Superior temporal gyrus (tissue), 1 donor: ENCODE data around the gene LRRC75A.

Source experiments
- DNase-seq: peaks from one replicate; pipeline ENCODE4 v3.0.0-alpha.2; 2016; ENCODE audit errors: extremely low spot score

Gene LRRC75A

GRCh38 chr17:16473044-16474011, 18.7 kb downstream of the LRRC75A start:
- DNase-seq = no peak

DNA sequence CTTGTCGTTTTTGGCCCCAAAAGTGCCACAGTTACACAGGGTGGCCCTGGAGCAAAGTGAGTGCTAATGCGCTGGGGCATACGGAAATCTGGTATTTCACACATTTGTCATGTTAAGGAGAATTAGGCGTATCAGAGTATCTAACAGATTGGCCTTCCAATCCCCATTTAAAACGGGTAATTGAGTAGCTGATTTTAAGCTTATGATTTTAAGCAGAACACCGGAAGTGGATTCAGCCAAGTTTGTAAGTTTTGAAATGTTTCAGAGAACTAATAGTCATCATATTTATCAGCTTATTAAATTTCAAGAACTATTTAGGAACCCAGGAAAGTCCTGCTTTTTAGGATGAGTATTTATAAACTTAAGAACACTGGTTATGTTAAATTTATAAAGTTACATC, 19.5 kb downstream of the LRRC75A start:
- no peak for DNase-seq

DNA sequence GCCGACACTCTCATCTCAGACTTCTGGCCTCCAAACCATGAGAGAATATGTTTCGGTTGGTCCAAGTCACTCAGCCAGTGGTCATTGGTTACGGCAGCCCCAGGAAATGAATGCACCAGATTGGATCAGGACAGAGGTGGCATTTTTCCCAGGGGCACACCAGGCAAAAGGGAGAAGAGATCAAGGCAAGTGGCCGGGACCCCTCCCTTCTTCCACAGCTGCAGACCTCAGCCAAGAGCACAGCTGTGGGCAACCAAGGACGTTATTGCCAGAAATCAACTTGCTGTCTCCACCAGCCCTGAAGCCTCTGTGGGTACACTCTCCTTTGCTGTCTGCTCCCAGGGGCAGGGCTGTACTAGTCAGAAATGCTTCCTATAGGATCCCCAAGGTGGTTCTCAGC, 20.7 kb downstream of the LRRC75A start:
- DNase-seq = no peak

DNA sequence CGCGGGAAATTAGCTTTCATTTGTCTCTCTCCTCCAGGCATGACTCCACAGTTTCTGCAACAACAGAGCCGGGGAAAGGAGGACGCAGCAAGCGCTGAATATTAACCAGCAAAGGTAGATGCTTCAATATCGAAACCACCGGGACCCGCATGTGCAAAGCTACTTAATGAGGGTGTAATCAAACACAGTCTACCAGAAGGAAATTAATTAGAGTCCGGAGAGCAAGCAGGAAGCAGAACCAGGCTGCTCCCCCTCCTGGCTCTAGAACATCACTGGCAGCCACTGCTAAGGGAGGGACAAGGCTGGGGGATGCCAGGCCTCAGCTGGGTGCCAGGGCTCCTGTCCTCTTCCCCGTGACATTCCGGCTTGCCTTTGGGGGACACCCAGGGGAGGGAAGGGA, 21.7 kb downstream of the LRRC75A start:
- DNase-seq = no peak

DNA sequence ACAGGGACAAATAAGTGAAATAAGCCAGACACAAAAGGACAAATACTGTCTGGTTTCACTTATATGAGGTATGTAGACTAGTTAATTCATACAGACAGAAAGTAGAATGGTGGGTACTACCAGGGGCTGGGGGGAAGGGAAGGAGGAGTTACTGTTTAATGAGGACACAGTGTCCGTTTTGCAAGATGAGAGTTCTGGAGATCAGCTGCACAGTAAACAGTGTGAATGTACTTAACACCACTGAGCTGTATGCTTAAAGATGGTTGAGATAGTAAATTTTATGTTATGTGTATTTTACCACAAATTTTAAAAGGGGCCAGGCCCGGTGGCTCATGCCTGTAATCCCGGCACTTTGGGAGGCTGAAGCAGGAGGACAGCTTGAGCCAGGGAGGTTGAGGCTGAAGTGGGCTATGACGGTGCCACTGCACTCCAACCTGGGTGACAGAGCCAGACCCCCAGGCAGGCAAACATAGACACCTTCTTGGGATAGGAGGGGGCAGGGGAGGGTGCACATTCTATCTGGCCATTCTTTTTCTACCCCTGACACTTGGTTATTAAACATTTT, 23.5 kb downstream of the LRRC75A start:
- DNase-seq = no peak

- DNase-seq = no peak
Measured at GRCh38 chr17:16467886-16468285, 24.1 kb downstream of the LRRC75A start.

DNA sequence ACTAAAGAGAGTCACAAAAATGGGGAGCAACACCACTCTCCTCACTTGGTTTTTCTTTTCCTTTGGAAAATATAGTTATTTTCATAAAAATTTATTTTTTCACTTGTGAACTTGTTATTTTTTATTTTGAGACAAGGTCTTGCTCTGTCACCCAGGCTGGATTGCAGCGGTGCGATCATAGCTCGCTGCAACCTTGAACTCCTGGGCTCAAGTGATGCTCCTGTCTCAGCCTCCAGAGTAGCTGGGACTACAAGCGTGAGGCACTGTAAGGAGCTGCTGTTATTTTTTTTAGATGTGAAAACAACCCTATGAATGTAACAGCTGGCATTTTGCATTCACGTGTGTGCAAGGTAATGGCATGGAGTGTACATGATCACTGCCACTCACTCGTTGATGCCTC, 24.9 kb downstream of the LRRC75A start:
- no peak for DNase-seq

DNA sequence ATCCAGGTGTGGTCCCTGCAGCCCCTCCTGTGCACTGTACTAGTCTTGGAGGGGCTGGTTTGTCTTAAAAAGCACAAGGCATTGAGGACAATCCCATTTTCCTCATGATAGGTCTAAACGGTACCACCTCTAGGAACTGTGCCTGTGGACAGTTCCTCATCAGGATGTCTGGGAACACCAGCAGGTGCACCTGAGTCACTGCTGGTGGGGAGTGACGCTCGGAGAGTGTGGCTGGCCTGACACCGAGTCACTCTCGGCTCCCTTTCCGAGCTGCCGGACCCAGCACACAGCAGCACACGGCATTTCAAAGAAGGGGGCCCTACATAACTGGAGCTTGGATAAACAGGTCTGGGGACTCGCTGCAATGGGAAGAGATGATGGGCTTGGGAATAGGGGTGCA, 25.6 kb downstream of the LRRC75A start:
- no peak for DNase-seq

- no peak for DNase-seq
Measured at GRCh38 chr17:16465861-16466338, 26.1 kb downstream of the LRRC75A start.

GRCh38 chr17:16465052-16465312, 27.0 kb downstream of the LRRC75A start:
- no peak for DNase-seq

DNA sequence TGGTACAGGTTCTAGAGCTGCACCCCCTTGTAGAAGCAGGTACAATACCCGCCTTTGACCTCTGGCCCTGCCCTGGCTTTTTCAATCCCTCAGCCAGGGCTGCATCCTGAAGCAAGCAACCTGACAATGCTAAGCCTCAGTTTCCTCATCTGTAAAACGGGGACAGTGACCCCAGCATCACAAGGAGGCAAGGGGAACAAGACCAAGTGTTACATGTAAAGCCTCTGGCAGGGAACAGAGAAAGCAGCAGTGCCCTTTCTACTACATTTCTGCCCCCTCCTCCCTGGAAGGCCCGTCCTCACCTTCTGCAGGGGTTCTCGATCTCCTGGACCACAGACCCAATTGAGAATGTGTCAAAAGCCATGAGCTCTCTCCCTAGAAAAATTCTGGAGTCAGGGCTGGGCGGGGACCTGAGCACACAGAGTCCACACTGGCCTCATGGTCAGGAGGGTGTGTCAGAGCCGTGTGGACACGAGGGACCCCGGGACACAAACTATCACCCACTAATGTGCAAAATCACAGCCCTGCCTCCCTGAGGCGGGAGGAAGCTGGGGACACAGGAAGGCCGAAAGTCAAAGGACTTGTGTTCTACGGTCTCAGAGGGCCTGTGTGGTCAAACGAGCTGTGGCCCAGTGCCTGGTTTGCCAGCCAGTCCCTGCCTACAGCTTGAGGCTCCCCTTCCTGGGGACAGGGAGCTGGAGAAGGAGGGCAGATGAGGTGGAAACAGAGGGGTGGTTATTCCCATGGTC, 27.5 kb downstream of the LRRC75A start:
- DNase-seq = no peak

- DNase-seq = no peak
Measured at GRCh38 chr17:16463358-16464302, 28.4 kb downstream of the LRRC75A start.

- DNase-seq = no peak
Measured at GRCh38 chr17:16462070-16462864, 29.7 kb downstream of the LRRC75A start.

GRCh38 chr17:16461606-16461866, 30.5 kb downstream of the LRRC75A start:
- DNase-seq = no peak

DNA sequence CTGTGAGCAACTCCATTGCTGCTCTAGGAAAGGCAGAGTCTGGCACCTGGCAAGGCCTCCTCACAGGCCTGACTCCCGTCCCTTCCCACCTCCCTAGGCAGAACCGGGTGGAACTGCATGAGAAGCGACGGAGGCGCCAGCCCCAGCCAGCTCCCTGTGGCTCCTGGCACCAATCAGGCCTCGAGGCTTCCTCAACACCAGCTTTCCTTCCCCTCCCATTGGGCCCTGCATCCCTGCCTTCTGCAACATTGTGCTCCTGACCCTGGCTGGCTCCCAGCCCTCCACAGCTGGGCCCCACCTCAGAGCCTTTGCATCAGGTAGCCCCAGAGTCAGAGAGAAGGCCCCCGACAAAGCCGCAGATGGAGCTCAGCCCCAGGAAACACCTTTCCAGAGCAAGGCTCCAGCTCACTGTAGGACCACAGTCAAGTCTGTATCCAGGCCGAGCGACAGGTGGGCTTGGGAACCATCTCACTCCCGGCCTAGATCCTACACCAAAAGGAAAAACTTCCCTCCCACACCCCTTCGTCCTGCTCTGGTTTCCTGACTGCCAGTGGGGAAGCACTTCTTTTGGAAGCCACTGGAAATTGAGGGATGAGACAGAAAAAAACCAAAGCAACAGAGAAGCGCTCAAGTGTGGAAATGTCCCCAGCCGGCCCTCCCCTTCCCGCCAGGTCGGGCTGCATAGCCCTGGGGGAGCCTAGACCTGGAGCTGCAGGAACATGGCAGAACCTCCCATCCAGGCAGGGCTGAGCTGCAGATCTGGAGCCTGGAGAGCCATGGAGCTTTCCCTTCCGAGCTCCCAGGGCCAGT, 31.0 kb downstream of the LRRC75A start:
- no peak for DNase-seq

- DNase-seq = no peak
Measured at GRCh38 chr17:16459855-16460550, 32.0 kb downstream of the LRRC75A start.

DNA sequence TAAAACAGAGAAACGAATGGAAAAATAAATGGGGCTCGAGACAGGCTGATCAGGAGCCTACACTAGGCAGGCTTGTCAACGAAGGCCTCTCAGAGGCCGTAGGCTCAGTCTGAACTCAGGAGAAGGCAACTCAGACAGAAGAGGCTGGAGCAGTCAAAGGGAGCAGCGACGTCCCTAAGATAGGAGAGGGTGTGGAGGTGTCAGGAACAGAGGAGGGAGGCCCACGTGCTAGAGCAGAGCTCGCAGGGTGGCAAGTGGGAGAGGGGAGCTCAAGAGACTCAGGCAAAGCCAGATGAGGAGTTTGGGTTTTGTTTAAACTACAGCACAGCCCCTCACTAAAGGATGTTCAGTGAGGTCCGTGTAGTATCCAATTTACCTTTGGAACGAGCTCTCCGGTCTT, 32.7 kb downstream of the LRRC75A start:
- DNase-seq = no peak

- DNase-seq = no peak
Measured at GRCh38 chr17:16456742-16457316, 35.2 kb downstream of the LRRC75A start.
